Ovary (tissue), 9 donors: ENCODE measurements around the gene GOPC. TPM values are rescaled to one million over a fixed set of nuclear protein-coding genes. Genes with fewer than 3 reads are reported as not detected.

Experiments used
- DNase-seq, 5 donors: peaks; one replicate each; pipeline ENCODE4 v3.0.0-alpha.2; 2019 to 2020
- H3K27ac ChIP-seq, 2 donors: fragments of 200-600 bp; one replicate each; pipeline versions ENCODE4 v1.5.1 to v1.8.0; 2019 to 2022
- H3K27me3 ChIP-seq: fragments of 200-600 bp; one replicate; pipeline ENCODE4 v1.8.0; 2022
- H3K36me3 ChIP-seq: fragments of 200-600 bp; sonication (generic); one replicate; pipeline ENCODE4 v1.5.1; 2019
- H3K4me1 ChIP-seq: one replicate; pipeline ENCODE4 v1.8.1; 2013; ENCODE audit warnings: mild to moderate bottlenecking, moderate library complexity; ENCODE audit not compliant: insufficient read depth
- H3K4me3 ChIP-seq: fragments of 200-600 bp; sonication (generic); one replicate; pipeline ENCODE4 v1.5.1; 2017
- H3K9me3 ChIP-seq, 2 donors: fragments of 200-600 bp in 1 of 2; sonication (generic) in 1 of 2; one replicate each; pipeline versions ENCODE4 v1.5.1 to v1.8.1; 2013 to 2019; ENCODE audit warnings: mild to moderate bottlenecking in 1 of 2, moderate library complexity in 1 of 2
- EP300 ChIP-seq: sonication (generic); formaldehyde crosslinking; IDR thresholded peaks from one replicate; pipeline ENCODE4 v1.6.1; 2017; ENCODE audit warnings: antibody characterized with exemption
- POLR2A ChIP-seq: fragments of 450-650 bp; IDR thresholded peaks from one replicate; pipeline ENCODE4 v1.6.1; 2017; ENCODE audit warnings: antibody characterized with exemption, mild to moderate bottlenecking, moderate library complexity
- WGBS, 3 donors: extraction: QIAGEN DNeasy Blood & Tissue Kit in 1 of 3; methylation state at CpG; one replicate each; pipeline versions ENCODE4 v1.1.5 to v1.1.7; 2013 to 2017; 5-methylcytosine and 5-hydroxymethylcytosine counted together
- intact Hi-C, 4 donors: fragments of 100-400 bp; cut with DNase I; formaldehyde crosslinking; loops; one replicate each; pipeline versions ENCODE4 v1.11.0 to v1.15.1; 2022 to 2023
- polyA plus RNA-seq, 2 donors: library from polyadenylated mRNA; stranded (reverse); fragments of 200-250 nt in 1 of 2; fragments of 350-450 nt in 1 of 2; fragmentation: Illumina TruSeq in 1 of 2; extraction: RNeasy Lipid Tissue Mini Kit (QIAGEN cat#74804) in 1 of 2; gene quantifications; one replicate each; pipeline ENCODE4 v1.2.3, GENCODE V29; 2013 to 2014
- total RNA-seq, 7 donors: library from RNA; depleted of rRNA in 2 of 7; stranded (reverse); fragments of >200 nt in 2 of 7; fragmentation: NEBNext Ultra II Directional in 3 of 7; extraction: Animal tissue kit (Norgen Biotek cat#: 25700) in 3 of 7; gene quantifications; one replicate each; pipeline versions ENCODE4 v1.1.0 to v1.2.4, GENCODE V29; 2016 to 2023
- TF ChIP-seq, protein P1 (sequence below), 3 donors: fragments of 450-650 bp in 2 of 3; fragments of 200-600 bp in 1 of 3; IDR thresholded peaks; one replicate each; pipeline versions ENCODE4 v1.5.1 to v1.8.0; 2016 to 2022; ENCODE audit warnings: antibody characterized with exemption in 3 of 3, mild to moderate bottlenecking in 1 of 3
- donor health status: DM: no; HTN: no; CAD: no; lungs with moderate emphysema.
- donor health status: DM: no; HTN: no; CAD: no.
- donor health status: Bipolar disorder and iron deficiency.
- donor health status: DM: yes; HTN: yes; CAD: no.
- donor health status: DM: no; HTN: no; CAD: no.
- donor health status: DM: yes; HTN: yes; CAD: no.

The GOPC gene
- total and polyA plus RNA-seq, 9 donors = 17.0 to 27.6 (median 24.3) TPM

DNA sequence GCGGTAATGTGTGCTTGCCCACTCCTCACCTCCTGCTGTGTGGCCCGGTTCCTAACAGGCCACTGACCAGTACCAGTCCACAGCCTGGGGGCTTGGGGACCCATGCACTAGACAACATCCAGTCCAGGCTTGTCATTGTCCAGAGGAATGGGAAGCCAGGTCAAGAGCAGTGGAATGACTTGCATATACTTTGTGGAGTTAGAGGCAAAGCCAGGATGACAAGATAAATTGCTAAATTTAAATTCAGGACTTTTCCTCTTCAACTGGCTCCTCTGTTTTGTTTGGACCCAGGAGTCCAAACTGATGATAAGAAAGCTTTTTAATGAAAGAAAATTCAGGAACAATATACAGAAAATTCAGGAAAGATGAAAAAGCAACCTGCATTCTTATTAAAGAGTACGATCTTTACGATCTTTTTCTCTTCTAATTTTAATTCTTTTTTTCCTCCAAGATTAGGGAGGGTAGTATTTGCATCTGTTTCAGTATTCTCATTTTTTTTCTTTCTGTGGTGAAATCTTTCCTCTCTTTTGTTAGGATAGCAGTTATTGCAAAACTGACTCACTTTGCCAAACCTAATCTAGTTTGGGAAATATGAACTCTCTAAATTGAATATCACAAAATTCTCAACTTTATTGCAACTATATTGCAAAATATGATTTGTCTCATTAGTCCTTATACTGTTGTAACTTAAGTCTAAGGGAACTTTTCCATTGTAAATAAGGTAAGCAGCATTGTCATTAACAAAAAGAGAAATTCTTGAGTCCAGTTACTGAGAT lies 71.7 kb downstream of the GOPC start:
- Histone ChIP-seq H3K27me3 (no peaks in the 10 kb centered on the region), H3K36me3 (no peaks in the 10 kb centered on the region), H3K4me3 (no peak overlapping the region), H3K4me1 (no peaks in the 10 kb centered on the region), H3K27ac (no peak overlapping the region), H3K9me3 (no peaks in the 10 kb centered on the region)
- intact Hi-C loops = no loop called here
- WGBS, 3 donors = 84 to 91% (median 87%) methylated on average over 4 of the region's 4 CpGs
- DNase-seq = no peak
- TF ChIP-seq, protein P1, sequence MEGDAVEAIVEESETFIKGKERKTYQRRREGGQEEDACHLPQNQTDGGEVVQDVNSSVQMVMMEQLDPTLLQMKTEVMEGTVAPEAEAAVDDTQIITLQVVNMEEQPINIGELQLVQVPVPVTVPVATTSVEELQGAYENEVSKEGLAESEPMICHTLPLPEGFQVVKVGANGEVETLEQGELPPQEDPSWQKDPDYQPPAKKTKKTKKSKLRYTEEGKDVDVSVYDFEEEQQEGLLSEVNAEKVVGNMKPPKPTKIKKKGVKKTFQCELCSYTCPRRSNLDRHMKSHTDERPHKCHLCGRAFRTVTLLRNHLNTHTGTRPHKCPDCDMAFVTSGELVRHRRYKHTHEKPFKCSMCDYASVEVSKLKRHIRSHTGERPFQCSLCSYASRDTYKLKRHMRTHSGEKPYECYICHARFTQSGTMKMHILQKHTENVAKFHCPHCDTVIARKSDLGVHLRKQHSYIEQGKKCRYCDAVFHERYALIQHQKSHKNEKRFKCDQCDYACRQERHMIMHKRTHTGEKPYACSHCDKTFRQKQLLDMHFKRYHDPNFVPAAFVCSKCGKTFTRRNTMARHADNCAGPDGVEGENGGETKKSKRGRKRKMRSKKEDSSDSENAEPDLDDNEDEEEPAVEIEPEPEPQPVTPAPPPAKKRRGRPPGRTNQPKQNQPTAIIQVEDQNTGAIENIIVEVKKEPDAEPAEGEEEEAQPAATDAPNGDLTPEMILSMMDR (IDR thresholded peaks at IDR 0.05) = no peak
- TF ChIP-seq POLR2A (no peak), EP300 (no peak)

- TF ChIP-seq POLR2A (no peak), EP300 (no peak)
- TF ChIP-seq, protein P1 (IDR thresholded peaks at IDR 0.05) = no peak
- WGBS, 3 donors = 97 to 98% (median 97%) methylated on average over 2 of the region's 2 CpGs
- Histone ChIP-seq H3K9me3 (no peaks in the 10 kb centered on the region), H3K27me3 (no peaks in the 10 kb centered on the region), H3K36me3 (no peaks in the 10 kb centered on the region), H3K27ac (no peak overlapping the region), H3K4me3 (no peak overlapping the region), H3K4me1 (no peaks in the 10 kb centered on the region)
- DNase-seq = no peak
- intact Hi-C loops = no loop called here
These were observed 76.7 kb downstream of the GOPC start for GRCh38 chr6:117525607-117526006.

- 50 to 65% (median 60%) methylated on average over 5 of the region's 5 CpGs for WGBS, 3 donors
- no peak overlapping the region for H3K27ac ChIP-seq
- DNase-seq = no peak
- intact Hi-C loops = no loop called here
- no peaks in the 10 kb centered on the region for H3K27me3 ChIP-seq
- no peaks in the 10 kb centered on the region for H3K9me3 ChIP-seq
- no peaks in the 10 kb centered on the region for H3K36me3 ChIP-seq
- no peak for TF ChIP-seq EP300
- TF ChIP-seq, protein P1 (IDR thresholded peaks at IDR 0.05) = no peak
- no peak for TF ChIP-seq POLR2A
- no peaks in the 10 kb centered on the region for H3K4me1 ChIP-seq
- H3K4me3 ChIP-seq = no peak overlapping the region
These were observed 80.4 kb downstream of the GOPC start for GRCh38 chr6:117521791-117522502.

DNA sequence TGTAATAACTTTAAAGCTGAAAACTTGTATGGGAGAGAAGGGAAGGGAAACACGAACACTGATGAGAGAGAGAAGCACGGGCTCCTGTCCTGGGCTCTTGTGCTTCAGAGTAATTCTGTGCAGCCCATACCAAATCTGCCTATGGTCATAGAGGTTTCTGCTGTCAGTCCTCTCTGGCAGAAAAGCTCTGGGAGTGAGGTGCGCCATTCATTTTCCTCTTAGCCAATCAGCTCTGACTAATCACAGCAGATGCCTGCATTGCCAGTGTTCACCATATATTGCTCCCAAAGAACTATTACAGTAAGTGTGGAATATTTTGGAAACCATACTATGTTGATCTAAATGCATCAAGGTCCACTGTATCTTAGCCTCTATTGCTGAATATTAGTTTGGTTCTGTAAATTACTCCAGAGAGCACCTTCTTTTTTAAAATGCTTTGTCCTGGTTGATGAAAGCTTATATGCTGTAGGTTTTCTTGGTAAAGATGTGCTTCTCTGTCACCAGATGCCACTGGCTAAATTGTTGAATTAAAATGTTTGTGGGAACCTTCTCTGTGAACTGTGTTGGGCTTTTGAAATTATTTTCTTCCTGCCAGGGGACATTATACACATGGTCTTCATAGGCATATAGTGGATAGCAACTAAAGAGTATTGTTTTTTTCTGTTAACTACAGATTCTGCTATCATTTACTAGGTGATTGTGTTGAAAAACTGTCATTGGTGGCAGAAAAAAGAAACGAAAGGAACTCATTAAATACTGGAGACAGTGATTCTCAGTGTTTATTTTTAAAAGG lies 81.5 kb downstream of the GOPC start:
- intact Hi-C loops = no loop called here
- Histone ChIP-seq H3K27ac (no peak overlapping the region), H3K4me1 (no peaks in the 10 kb centered on the region), H3K4me3 (no peak overlapping the region), H3K36me3 (no peaks in the 10 kb centered on the region), H3K9me3 (no peaks in the 10 kb centered on the region), H3K27me3 (no peaks in the 10 kb centered on the region)
- 73 to 75% (median 74%) methylated on average over 4 of the region's 4 CpGs for WGBS, 3 donors
- no peak for TF ChIP-seq EP300
- TF ChIP-seq POLR2A = no peak
- TF ChIP-seq, protein P1 (IDR thresholded peaks at IDR 0.05) = no peak
- no peak for DNase-seq
